ENCODE results near the gene STARD8.

GRCh38 chrX:68719181-68719903, 71.9 kb downstream of the STARD8 start:
- TF ChIP-seq CTCF (IDR thresholded peaks at IDR 0.05; ENCODE audit: low read length) (no peak), EZH2 (IDR thresholded peaks at IDR 0.05; ENCODE audit: borderline replicate concordance, low read length) (no peak)
